Spleen (tissue), 11 donors: ENCODE measurements around the gene CARMIL3. TPM values are rescaled to one million over a fixed set of nuclear protein-coding genes. Genes with fewer than 3 reads are reported as not detected.

ENCODE experiments used
- DNase-seq: peaks from one replicate; pipeline ENCODE4 v3.0.0-alpha.2; 2020
- H3K27ac ChIP-seq, 8 donors: fragments of 200-600 bp; sonication (generic) in 7 of 8; 1 replicate in 4 of 8; 2 replicates in 4 of 8; pipeline versions ENCODE4 v1.5.0 to v1.8.0; 2016 to 2021; ENCODE audit warnings: inconsistent platforms in 4 of 8, mild to moderate bottlenecking in 4 of 8, moderate library complexity in 1 of 8
- H3K27me3 ChIP-seq, 7 donors: fragments of 200-600 bp; sonication (generic) in 6 of 7; replicated peaks in 1 of 7; 1 replicate in 4 of 7; 2 replicates in 3 of 7; pipeline versions ENCODE4 v1.5.0 to v1.8.0; 2016 to 2021; ENCODE audit warnings: inconsistent platforms in 3 of 7, mild to moderate bottlenecking in 1 of 7
- H3K36me3 ChIP-seq, 6 donors: fragments of 200-600 bp; sonication (generic) in 5 of 6; 1 replicate in 4 of 6; 2 replicates in 2 of 6; pipeline versions ENCODE4 v1.5.0 to v1.8.0; 2016 to 2021; ENCODE audit warnings: inconsistent platforms in 2 of 6
- H3K4me1 ChIP-seq, 6 donors: fragments of 200-600 bp; sonication (generic) in 5 of 6; 1 replicate in 3 of 6; 2 replicates in 3 of 6; pipeline versions ENCODE4 v1.5.0 to v1.8.0; 2016 to 2021; ENCODE audit warnings: inconsistent platforms in 3 of 6
- H3K4me3 ChIP-seq, 8 donors: fragments of 200-600 bp; sonication (generic) in 7 of 8; 1 replicate in 4 of 8; 2 replicates in 4 of 8; pipeline versions ENCODE4 v1.5.0 to v1.8.0; 2016 to 2021; ENCODE audit warnings: inconsistent platforms in 4 of 8, mild to moderate bottlenecking in 4 of 8, moderate library complexity in 2 of 8
- H3K9me3 ChIP-seq, 8 donors: fragments of 200-600 bp; sonication (generic) in 7 of 8; 1 replicate in 4 of 8; 2 replicates in 4 of 8; pipeline versions ENCODE4 v1.5.0 to v1.8.0; 2016 to 2021; ENCODE audit warnings: inconsistent platforms in 4 of 8
- CTCF ChIP-seq, 11 experiments: fragments of 200-600 bp in 7 of 11; fragments of 450-650 bp in 4 of 11; sonication (generic) in 4 of 11; IDR thresholded peaks in 8 of 11; conservative IDR thresholded peaks in 3 of 11; 1 replicate in 7 of 11; 2 replicates in 4 of 11; pipeline versions ENCODE4 v1.4.0 to v1.8.0; 2016 to 2021; ENCODE audit warnings: antibody characterized with exemption in 11 of 11, inconsistent platforms in 4 of 11, mild to moderate bottlenecking in 1 of 11
- POLR2A ChIP-seq, 3 donors: fragments of 450-650 bp; IDR thresholded peaks; one replicate each; pipeline ENCODE4 v1.5.1; 2017; ENCODE audit warnings: antibody characterized with exemption in 3 of 3, mild to moderate bottlenecking in 1 of 3
- POLR2AphosphoS5 ChIP-seq, 3 donors: sonication (generic); formaldehyde crosslinking; IDR thresholded peaks; one replicate each; pipeline ENCODE4 v1.5.1; 2017; ENCODE audit warnings: antibody characterized with exemption in 3 of 3
- WGBS, 5 donors: extraction: QIAGEN DNeasy Blood & Tissue Kit in 3 of 5; methylation state at CpG; one replicate each; pipeline versions ENCODE4 v1.1.5 to v1.1.7; 2013 to 2018; 5-methylcytosine and 5-hydroxymethylcytosine counted together
- intact Hi-C: fragments of 100-400 bp; cut with DNase I; formaldehyde crosslinking; loops from one replicate; pipeline ENCODE4 v1.15.0; 2023; ENCODE audit warnings: low total_unique reads
- polyA plus RNA-seq, 3 donors: library from polyadenylated mRNA; stranded (reverse); fragments of 200-250 nt; gene quantifications; one replicate each; pipeline ENCODE4 v1.2.1, GENCODE V29; 2013
- total RNA-seq, 7 donors: library from RNA; depleted of rRNA in 3 of 7; stranded (reverse); fragments of >200 nt in 3 of 7; fragmentation: NEBNext Ultra II Directional in 4 of 7; extraction: Animal tissue kit (Norgen Biotek cat#: 25700) in 4 of 7; gene quantifications; one replicate each; pipeline versions ENCODE4 v1.1.0 to v1.2.1, GENCODE V29; 2016 to 2021
- donor health status: healthy with polysubstance abuse.
- donor health status: DM: no; HTN: no; CAD: no; lungs with moderate emphysema.
- donor health status: DM: no; HTN: no; CAD: no.
- donor health status: Bipolar disorder and iron deficiency.
- donor health status: healthy.
- donor health status: DM: no; HTN: no; CAD: no.
- donor health status: DM: yes; HTN: yes; CAD: no.

The CARMIL3 gene
- total and polyA plus RNA-seq, 10 donors, result 0.39 to 3.2 (median 1.4) TPM

- Histone ChIP-seq H3K4me3 (no peak overlapping the region), H3K4me1 (peaks cover 8 to 42% (median 18%) of the 10 kb centered on the region in 6 donors), H3K36me3 (no peaks in the 10 kb centered on the region), H3K9me3 (no peaks in the 10 kb centered on the region), H3K27ac (no peak overlapping the region), H3K27me3 (peaks cover 0 to 30% (median 0%) of the 10 kb centered on the region in 7 donors)
- no peak for TF ChIP-seq POLR2A (IDR thresholded peaks at IDR 0.05)
- no peak for TF ChIP-seq CTCF (IDR thresholded peaks at IDR 0.05 in 8 of 11, conservative IDR thresholded peaks at IDR 0.05 in 3 of 11)
- no peak for TF ChIP-seq POLR2AphosphoS5 (IDR thresholded peaks at IDR 0.05)
- intact Hi-C loops, result no loop called here
- WGBS, 5 donors, result 91 to 98% (median 97%) methylated on average over 9 of the region's 9 CpGs
- no peak for DNase-seq
Measured at GRCh38 chr14:24054646-24055045, 2.8 kb downstream of the CARMIL3 start.

GRCh38 chr14:24055971-24056799 lies 4.4 kb downstream of the CARMIL3 start:
- no peak overlapping the region for H3K4me3 ChIP-seq
- H3K27ac ChIP-seq, result no peak overlapping the region
- TF ChIP-seq POLR2AphosphoS5 (IDR thresholded peaks at IDR 0.05), result no peak
- TF ChIP-seq POLR2A (IDR thresholded peaks at IDR 0.05), result no peak
- no peak for TF ChIP-seq CTCF (IDR thresholded peaks at IDR 0.05 in 8 of 11, conservative IDR thresholded peaks at IDR 0.05 in 3 of 11)
- intact Hi-C loops, result no loop called here
- WGBS, 5 donors, result 78 to 87% (median 81%) methylated on average over 10 of the region's 10 CpGs
- no peaks in the 10 kb centered on the region for H3K9me3 ChIP-seq
- no peaks in the 10 kb centered on the region for H3K36me3 ChIP-seq
- peaks cover 0 to 30% (median 0%) of the 10 kb centered on the region in 7 donors for H3K27me3 ChIP-seq
- H3K4me1 ChIP-seq, result peaks cover 8 to 35% (median 17%) of the 10 kb centered on the region in 6 donors
- DNase-seq, result peak; percentile 69

- DNase-seq, result peak; percentile 63
- WGBS, 5 donors, result 63 to 83% (median 73%) methylated on average over 6 to 8 of the region's 8 CpGs
- Histone ChIP-seq H3K4me3 (no peak overlapping the region), H3K36me3 (no peaks in the 10 kb centered on the region), H3K27ac (no peak overlapping the region), H3K27me3 (peaks cover 0 to 25% (median 0%) of the 10 kb centered on the region in 7 donors), H3K4me1 (peaks cover 8 to 29% (median 11%) of the 10 kb centered on the region in 6 donors), H3K9me3 (no peaks in the 10 kb centered on the region)
- TF ChIP-seq POLR2AphosphoS5 (IDR thresholded peaks at IDR 0.05), result no peak
- TF ChIP-seq CTCF (IDR thresholded peaks at IDR 0.05 in 8 of 11, conservative IDR thresholded peaks at IDR 0.05 in 3 of 11), result no peak
- no peak for TF ChIP-seq POLR2A (IDR thresholded peaks at IDR 0.05)
- intact Hi-C loops, result no loop called here
Measured at GRCh38 chr14:24056800-24057184, 5.0 kb downstream of the CARMIL3 start.

- Histone ChIP-seq H3K36me3 (no peaks in the 10 kb centered on the region), H3K4me3 (no peak overlapping the region), H3K27ac (no peak overlapping the region), H3K9me3 (no peaks in the 10 kb centered on the region), H3K27me3 (peaks cover 0 to 20% (median 0%) of the 10 kb centered on the region in 7 donors), H3K4me1 (peaks cover 5 to 24% (median 6%) of the 10 kb centered on the region in 6 donors)
- no peak for TF ChIP-seq POLR2AphosphoS5 (IDR thresholded peaks at IDR 0.05)
- no peak for TF ChIP-seq CTCF (IDR thresholded peaks at IDR 0.05 in 8 of 11, conservative IDR thresholded peaks at IDR 0.05 in 3 of 11)
- TF ChIP-seq POLR2A (IDR thresholded peaks at IDR 0.05), result no peak
- WGBS, 5 donors, result 60 to 97% (median 79%) methylated on average over 1 to 2 of the region's 2 CpGs
- intact Hi-C loops, result no loop called here
- peak; percentile 59 for DNase-seq
Measured at GRCh38 chr14:24057271-24057670, 5.5 kb downstream of the CARMIL3 start.
